Hypothalamus (tissue), 51 donors: ENCODE data around the gene GPRC5B.

ENCODE experiments used
- DNase-seq, 51 donors: peaks; one replicate each; lab custom pipeline; 2025; lab: John Stamatoyannopoulos, UW

The GPRC5B gene

GRCh38 chr16:19853132-19853741 lies 31.4 kb downstream of the GPRC5B start:
- DNase-seq: peak in 4 of 51 donors; percentile 57 to 75 (median 64)

GRCh38 chr16:19851476-19851875 lies 33.2 kb downstream of the GPRC5B start:
- peak in 32 of 51 donors; percentile 21 to 90 (median 56) for DNase-seq

DNA sequence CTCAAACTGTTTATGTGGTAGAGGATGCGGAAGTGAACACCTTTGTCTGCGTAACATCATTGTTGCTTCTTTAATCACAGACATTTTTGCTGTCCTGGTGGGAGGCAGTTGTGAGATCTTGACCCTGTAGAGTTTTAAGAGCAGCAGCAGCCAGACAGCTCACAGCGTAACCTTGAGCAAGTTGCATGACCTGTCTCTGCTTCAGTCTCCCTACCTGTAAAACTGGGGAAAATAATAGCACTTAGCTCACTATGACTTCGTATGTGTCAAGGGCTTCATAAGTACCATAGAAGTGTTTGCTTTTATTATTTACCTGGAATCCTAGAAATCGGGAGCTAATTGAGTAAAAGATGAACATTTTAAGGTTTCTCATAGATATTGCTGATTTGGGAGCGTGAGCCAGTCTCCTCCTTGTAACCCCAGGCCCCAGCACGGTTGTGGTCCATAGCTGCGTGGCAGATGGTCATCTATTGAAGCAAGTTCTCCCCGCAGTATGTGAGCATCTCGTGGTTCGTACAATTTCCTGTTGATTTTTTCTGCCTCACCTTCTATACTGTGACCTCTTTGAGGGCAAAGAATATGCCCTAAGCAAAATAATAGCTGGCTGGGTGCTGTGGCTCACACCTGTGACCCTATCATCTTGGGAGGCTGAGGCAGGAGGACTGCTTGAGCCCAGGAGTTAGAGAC lies 34.4 kb downstream of the GPRC5B start:
- DNase-seq: no peak

- no peak for DNase-seq
These were observed 35.9 kb downstream of the GPRC5B start for GRCh38 chr16:19848756-19849155.

GRCh38 chr16:19846436-19846835 lies 38.2 kb downstream of the GPRC5B start:
- no peak for DNase-seq

GRCh38 chr16:19844945-19845641 lies 39.6 kb downstream of the GPRC5B start:
- peak in 2 of 51 donors; percentile 13 to 35 for DNase-seq

DNA sequence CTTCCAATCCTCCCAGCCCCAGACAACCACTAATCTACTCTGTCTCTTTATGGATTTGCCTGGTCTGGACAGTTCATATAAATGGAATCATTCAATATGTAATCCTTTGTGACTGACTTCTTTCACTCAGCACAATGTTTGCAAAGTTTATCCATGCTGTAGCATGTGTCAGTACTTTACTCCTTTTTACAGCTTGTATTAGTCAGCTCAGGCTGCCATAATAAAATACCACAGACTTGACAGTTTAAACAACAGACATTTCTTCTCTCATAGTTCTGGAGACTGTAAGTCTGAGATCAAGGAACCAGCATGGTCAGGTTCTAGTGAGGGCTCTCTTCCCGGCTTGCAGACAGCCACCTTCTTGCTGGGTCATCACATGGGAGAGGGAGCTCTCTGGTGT lies 41.3 kb downstream of the GPRC5B start:
- DNase-seq: no peak

GRCh38 chr16:19842426-19843157 lies 42.1 kb downstream of the GPRC5B start:
- no peak for DNase-seq

DNA sequence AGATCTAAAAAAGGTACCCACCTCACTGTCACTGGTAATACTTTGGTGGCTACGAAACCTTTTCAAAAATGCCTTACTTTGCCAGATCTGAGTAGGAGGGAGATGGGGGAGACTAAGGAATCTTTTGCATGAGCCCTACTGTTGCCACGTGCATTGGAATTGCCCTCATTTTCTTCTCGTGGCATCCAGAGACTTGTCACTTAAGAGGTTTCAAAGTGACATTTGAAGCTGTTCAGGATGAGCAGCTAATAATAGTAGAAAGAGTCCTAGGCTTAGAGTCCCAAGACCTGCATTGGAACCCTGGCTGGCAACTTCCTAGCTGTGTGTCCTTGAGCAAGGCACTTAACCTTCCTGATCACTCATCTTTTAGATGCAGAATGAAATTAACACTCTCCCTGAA lies 43.5 kb downstream of the GPRC5B start:
- DNase-seq: no peak

DNA sequence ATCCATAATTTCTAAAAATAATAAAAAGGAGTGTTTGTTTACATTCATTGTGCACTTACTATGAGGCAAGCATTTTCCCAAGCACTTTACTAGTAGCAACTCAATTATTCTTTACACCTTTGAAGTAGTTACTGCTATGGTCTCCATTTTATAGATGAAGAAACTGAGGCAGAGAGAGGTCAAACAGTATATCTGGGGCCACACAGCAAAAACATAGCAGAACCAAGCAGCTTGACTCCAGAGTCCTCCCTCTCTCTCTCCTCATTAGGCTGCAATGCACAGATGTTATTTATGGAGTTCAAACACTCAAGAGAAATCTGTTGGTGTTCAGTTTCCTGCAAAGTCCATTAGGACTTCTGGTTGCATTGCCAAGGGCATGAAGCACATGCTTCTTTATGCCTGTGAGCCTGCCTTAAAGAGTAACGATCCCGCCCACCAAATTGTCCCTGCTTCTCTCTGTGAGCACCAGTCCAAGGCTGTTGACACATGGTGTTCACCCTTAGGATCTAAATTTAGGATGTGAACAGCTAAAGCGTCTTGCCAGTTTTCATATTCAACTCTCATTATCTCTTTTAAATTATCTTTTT lies 44.0 kb downstream of the GPRC5B start:
- DNase-seq: no peak

DNA sequence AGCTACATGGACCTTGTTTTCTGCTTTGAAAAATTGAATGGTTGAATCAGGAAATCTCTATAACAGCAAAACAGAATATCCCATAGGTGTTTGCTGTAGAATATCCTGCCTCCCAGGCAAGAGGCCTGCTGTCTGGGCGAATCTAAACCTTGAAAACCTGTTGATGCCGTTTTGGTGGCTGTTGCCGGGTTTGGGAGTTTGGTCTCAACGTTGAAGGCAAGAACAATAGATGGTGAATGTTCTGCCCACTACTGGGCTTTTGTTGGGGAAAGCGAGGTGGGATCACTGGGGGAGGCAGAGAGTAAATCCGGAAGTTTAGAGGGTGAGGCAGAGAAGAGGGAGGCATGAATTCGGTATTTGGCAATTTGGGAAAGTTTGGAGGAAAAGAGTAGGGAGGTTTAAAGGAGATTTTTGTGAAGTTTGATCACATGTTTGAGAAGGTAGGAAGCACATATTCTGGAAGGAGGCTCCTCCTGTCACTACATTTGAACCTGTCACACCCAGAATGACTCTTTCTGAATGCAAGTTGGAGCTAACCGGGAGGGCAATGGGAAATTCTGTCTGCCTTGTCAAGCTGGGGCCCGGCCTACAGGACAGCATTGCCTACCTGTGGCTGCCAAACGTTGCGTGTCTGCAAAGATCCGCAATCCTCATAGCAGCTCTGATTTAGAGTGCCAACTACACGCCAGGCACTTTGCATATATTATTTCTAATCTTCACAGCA lies 46.5 kb downstream of the GPRC5B start:
- DNase-seq: no peak

DNA sequence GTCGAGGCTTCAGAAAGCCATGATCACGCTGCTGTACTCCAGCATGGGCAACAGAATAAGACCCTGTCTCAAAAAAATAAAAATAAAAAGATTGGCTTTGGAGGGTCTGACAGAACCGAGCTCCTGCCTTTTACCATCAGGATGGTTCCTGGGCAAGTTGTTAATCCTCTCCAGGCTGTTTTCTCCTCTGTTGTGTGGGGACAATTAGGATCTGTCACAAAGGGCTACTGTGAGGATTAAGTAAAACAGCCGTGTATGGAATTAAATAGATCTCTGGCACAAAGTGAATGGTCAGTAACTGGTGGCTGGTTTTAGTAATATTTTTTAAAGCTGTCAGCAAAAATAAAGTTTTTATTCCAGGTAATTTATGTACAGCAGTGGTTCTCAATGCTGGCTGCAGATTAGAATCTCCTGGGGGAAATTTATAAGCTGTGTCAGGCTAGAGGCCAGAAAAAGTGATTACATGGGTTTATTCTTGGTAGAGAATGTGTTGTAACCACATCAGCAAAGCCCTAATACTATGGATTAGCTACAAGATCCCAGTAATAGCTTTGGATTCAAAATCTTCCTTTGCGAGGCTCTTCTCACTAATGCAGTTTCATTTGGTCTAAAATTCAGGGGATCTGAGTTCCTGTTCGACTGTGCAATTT lies 47.2 kb downstream of the GPRC5B start:
- peak in 3 of 51 donors; percentile 22 to 56 (median 44) for DNase-seq

- no peak for DNase-seq
These were observed 48.7 kb downstream of the GPRC5B start for GRCh38 chr16:19835968-19836421.

GRCh38 chr16:19835196-19835595 lies 49.5 kb downstream of the GPRC5B start:
- DNase-seq: no peak

DNA sequence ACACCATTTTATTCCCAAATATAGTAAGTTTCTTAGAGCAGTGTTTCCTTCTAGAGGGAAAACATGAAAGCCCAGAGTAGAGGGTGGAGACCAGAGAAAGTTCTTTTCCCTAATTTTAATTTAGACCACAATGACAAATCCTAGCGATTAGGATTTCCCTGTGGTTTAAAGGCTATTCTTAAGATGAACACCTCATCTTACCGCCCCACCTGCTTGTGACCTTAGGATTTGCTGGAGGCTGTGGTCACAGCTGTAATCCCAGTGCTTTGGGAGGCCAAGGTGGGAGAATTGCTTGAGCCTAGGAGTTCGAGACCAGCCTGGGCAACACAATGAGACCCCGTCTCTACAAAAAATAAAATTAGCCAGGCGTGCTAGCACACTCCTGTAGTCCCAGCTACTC lies 51.1 kb downstream of the GPRC5B start:
- DNase-seq: no peak

DNA sequence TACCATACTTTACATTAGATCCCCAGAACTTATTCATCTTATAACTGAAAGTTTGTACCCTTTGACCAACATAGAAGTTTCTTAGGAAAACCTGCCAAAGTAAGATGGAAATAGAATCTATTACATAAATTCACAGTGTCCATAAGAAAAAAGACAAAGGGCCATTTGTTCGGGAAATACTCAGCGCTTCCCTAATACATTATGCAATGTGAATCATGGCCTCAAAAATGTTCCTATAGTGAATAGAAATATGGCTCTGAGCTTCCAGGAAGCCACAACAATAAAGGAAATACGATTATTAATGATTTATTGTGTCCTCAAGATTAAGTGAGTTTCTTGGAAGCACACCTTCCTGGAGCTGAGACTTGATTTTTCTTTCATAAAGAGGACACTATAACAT lies 51.5 kb downstream of the GPRC5B start:
- no peak for DNase-seq

GRCh38 chr16:19831678-19832077 lies 53.0 kb downstream of the GPRC5B start:
- no peak for DNase-seq

DNA sequence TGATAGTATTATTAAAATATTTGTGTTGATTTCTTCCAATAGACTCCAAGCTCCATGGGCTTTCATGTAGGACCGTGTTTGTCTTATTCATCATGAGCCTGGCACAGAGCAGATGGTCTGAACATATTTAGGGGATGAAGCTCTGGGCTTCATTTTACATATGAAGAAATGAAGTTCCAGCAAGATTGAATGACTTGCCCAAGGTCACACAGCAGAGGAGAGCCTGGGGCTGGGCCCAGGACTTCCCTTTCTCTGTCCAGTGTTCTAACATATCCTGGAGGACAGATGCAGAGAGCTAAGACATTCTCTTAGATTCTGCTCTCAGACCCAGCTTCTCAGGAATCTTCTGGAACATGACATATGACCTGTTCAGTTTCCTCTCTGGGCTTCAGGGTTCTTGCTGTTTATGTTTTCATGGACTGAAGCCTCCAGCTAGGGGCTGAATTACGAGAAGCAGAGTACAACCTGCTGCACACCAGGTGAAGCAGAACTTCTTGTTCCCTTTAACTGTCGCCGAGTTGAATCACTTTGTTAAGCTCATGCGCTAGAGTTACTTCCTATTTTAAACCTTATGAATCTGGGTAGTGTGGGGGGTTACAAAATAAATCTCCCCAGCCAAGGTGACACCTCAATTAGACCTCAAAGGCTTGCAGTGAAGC lies 53.6 kb downstream of the GPRC5B start:
- no peak for DNase-seq
